Measurements from ENCODE around the gene FCMR.

GRCh38 chr1:206960676-206961386 lies 39.1 kb upstream of the FCMR start:
- no peak for TF ChIP-seq CTCF (IDR thresholded peaks at IDR 0.05)
- TF ChIP-seq POLR2A (IDR thresholded peaks at IDR 0.05; ENCODE audit: low read depth): no peak
